GDM1 (cell line): ENCODE results near the gene CLMN.

Source experiments
- DNase-seq: peaks from one replicate; lab custom pipeline; 2025; lab: John Stamatoyannopoulos, UW

Gene CLMN

GRCh38 chr14:95240859-95241813, 78.6 kb downstream of the CLMN start:
- no peak for DNase-seq

- no peak for DNase-seq
Observed at GRCh38 chr14:95238487-95239298, 81.0 kb downstream of the CLMN start.

- DNase-seq = no peak
Observed at GRCh38 chr14:95237958-95238340, 81.8 kb downstream of the CLMN start.

GRCh38 chr14:95237121-95237957, 82.4 kb downstream of the CLMN start:
- no peak for DNase-seq

- no peak for DNase-seq
Observed at GRCh38 chr14:95236221-95236620, 83.5 kb downstream of the CLMN start.

- no peak for DNase-seq
Observed at GRCh38 chr14:95235767-95236166, 83.9 kb downstream of the CLMN start.

- DNase-seq = no peak
Observed at GRCh38 chr14:95235351-95235750, 84.4 kb downstream of the CLMN start.

GRCh38 chr14:95234426-95234825, 85.3 kb downstream of the CLMN start:
- DNase-seq = no peak

- DNase-seq = no peak
Observed at GRCh38 chr14:95233702-95234241, 85.9 kb downstream of the CLMN start.

- no peak for DNase-seq
Observed at GRCh38 chr14:95232894-95233584, 86.7 kb downstream of the CLMN start.

- no peak for DNase-seq
Observed at GRCh38 chr14:95231966-95232633, 87.6 kb downstream of the CLMN start.

- DNase-seq = no peak
Observed at GRCh38 chr14:95229749-95230148, 90.0 kb downstream of the CLMN start.

GRCh38 chr14:95228240-95228639, 91.5 kb downstream of the CLMN start:
- no peak for DNase-seq

- no peak for DNase-seq
Observed at GRCh38 chr14:95227279-95227860, 92.3 kb downstream of the CLMN start.

- no peak for DNase-seq
Observed at GRCh38 chr14:95226801-95227200, 92.9 kb downstream of the CLMN start.

- DNase-seq = no peak
Observed at GRCh38 chr14:95225251-95225887, 94.3 kb downstream of the CLMN start.

- no peak for DNase-seq
Observed at GRCh38 chr14:95222870-95223398, 96.8 kb downstream of the CLMN start.

- no peak for DNase-seq
Observed at GRCh38 chr14:95222151-95222631, 97.5 kb downstream of the CLMN start.

GRCh38 chr14:95221531-95221930, 98.2 kb downstream of the CLMN start:
- no peak for DNase-seq
